HEK293 (cell line): ENCODE measurements around the gene GOLGA8B.
A peak's percentile ranks its signal among the peaks of the same experiment; 100 is the strongest.

Experiments
- CTCF ChIP-seq: fragments of 450-650 bp; formaldehyde crosslinking; IDR thresholded peaks from 2 replicates; pipeline ENCODE4 v1.5.1; 2016; ENCODE audit warnings: missing biosample characterization, missing genetic modification characterization
- INSM2 ChIP-seq: fragments of 450-650 bp; formaldehyde crosslinking; IDR thresholded peaks from 2 replicates; pipeline ENCODE4 v1.5.1; 2016; ENCODE audit warnings: missing biosample characterization, missing genetic modification characterization
- PATZ1 ChIP-seq: fragments of 450-650 bp; formaldehyde crosslinking; IDR thresholded peaks from 2 replicates; pipeline ENCODE4 v1.5.1; 2016; ENCODE audit warnings: missing biosample characterization, missing genetic modification characterization
- PRDM6 ChIP-seq: fragments of 450-650 bp; formaldehyde crosslinking; IDR thresholded peaks from 2 replicates; pipeline ENCODE4 v1.5.1; 2017; ENCODE audit warnings: missing biosample characterization, missing genetic modification characterization
- YY1 ChIP-seq: fragments of 450-650 bp; formaldehyde crosslinking; IDR thresholded peaks from 2 replicates; pipeline ENCODE4 v1.5.1; 2018; ENCODE audit warnings: missing biosample characterization, missing genetic modification characterization
- ZBTB21 ChIP-seq: fragments of 450-650 bp; formaldehyde crosslinking; IDR thresholded peaks from 2 replicates; pipeline ENCODE4 v1.5.1; 2017; ENCODE audit warnings: missing biosample characterization, missing genetic modification characterization
- ZBTB49 ChIP-seq: fragments of 450-650 bp; formaldehyde crosslinking; IDR thresholded peaks from 2 replicates; pipeline ENCODE4 v1.5.1; 2016; ENCODE audit warnings: missing biosample characterization, missing genetic modification characterization, low read depth
- ZFP37 ChIP-seq: fragments of 450-650 bp; formaldehyde crosslinking; IDR thresholded peaks from 2 replicates; pipeline ENCODE4 v1.5.1; 2016; ENCODE audit warnings: missing biosample characterization, missing genetic modification characterization
- ZNF423 ChIP-seq: fragments of 450-650 bp; formaldehyde crosslinking; IDR thresholded peaks from 2 replicates; pipeline ENCODE4 v1.5.1; 2016; ENCODE audit warnings: missing biosample characterization, missing genetic modification characterization
- ZNF433 ChIP-seq: fragments of 450-650 bp; formaldehyde crosslinking; IDR thresholded peaks from 2 replicates; pipeline ENCODE4 v1.5.1; 2016; ENCODE audit warnings: missing biosample characterization, missing genetic modification characterization, low read depth
- ZNF513 ChIP-seq: fragments of 450-650 bp; IDR thresholded peaks from 2 replicates; pipeline ENCODE4 v1.5.1; 2018; ENCODE audit warnings: missing biosample characterization, missing genetic modification characterization
- ZNF518A ChIP-seq: fragments of 450-650 bp; formaldehyde crosslinking; conservative IDR thresholded peaks from 2 replicates; pipeline ENCODE4 v1.5.1; 2016; ENCODE audit warnings: low read depth, missing biosample characterization, missing genetic modification characterization
- ZNF521 ChIP-seq: fragments of 450-650 bp; formaldehyde crosslinking; IDR thresholded peaks from 2 replicates; pipeline ENCODE4 v1.5.1; 2017; ENCODE audit warnings: missing biosample characterization, mild to moderate bottlenecking, missing genetic modification characterization
- ZSCAN16 ChIP-seq: fragments of 450-650 bp; formaldehyde crosslinking; IDR thresholded peaks from 2 replicates; pipeline ENCODE4 v1.5.1; 2016; ENCODE audit warnings: missing biosample characterization, missing genetic modification characterization

- TF ChIP-seq ZBTB49 (tag by site-specific recombination) (no peak), PRDM6 (tag by site-specific recombination) (no peak), CTCF (tag by site-specific recombination) (no peak), ZNF521 (no peak), ZNF423 (tag by site-specific recombination) (peak; percentile 53; the same call in 1 of the 2 replicates), ZNF518A (tag by site-specific recombination) (no peak), INSM2 (no peak), PATZ1 (no peak), ZNF433 (no peak), ZNF513 (no peak), YY1 (no peak), ZBTB21 (tag by site-specific recombination) (no peak), ZFP37 (tag by site-specific recombination) (0 out of 2 replicates have a peak, but pooled peaks have one; percentile 46), ZSCAN16 (tag by site-specific recombination) (no peak)
These were observed at the start of gene GOLGA8B for GRCh38 chr15:34583399-34584329.
